Measurements from ENCODE around the gene RRP1. TPM values are rescaled to one million over a fixed set of nuclear protein-coding genes. Genes with fewer than 3 reads are reported as not detected.
A peak's percentile ranks its signal among the peaks of the same experiment; 100 is the strongest.

Gene RRP1
- total RNA-seq, 1 experiment from 2014 or later: 76.7 TPM

DNA sequence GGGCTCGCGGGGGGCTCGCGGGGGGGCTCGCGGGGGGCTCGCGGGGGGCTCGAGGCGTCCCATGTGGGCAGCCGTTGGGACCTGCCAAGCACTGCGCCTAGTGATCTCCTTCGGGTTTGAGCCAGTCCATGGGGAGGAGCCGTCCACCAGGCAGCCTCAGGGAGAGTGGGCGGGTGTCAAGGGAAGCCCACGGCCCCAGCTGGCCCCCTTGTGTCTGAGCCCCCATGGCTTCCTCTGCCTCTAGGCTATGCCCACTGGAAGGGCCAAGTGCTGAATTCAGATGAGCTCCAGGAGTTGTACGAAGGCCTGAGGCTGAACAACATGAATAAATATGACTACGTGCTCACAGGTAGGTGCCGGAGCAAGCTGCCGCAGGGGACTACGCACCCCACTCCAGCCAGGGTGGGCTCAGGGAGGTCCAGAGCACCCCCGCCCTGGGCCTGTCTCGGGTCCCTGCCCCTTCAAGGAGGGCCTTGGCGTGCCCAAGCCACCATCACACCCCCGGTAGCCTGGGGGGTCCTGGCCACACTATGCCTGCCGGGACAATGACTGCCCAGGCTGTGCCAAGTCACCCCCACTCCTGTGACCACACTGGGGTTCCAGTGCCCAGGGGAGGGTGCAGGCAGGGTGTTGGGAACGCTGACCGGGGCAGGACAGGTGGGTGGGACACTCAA lies 47.8 kb upstream of the RRP1 start:
- H3K36me3 Mint-ChIP-seq (ENCODE audit: insufficient read depth in 1 of 3, low read depth in 3 of 3): peaks cover 9 to 29% (median 27%) of the 10 kb centered on the region in 3 experiments; a peak in 6 of 7 replicates
- no peaks in the 10 kb centered on the region for H3K79me1 ChIP-seq (ENCODE audit: insufficient read depth, low read depth, low read length, poor library complexity, severe bottlenecking)
- H2BK120ac ChIP-seq (ENCODE audit: low read depth, low read length, poor library complexity, severe bottlenecking): no peak overlapping the region
- H3K23me2 ChIP-seq (ENCODE audit: insufficient read length, low read depth, low read length, poor library complexity, severe bottlenecking): no peaks in the 10 kb centered on the region
- peak; percentile 65 for DNase-seq
- H4K91ac ChIP-seq (ENCODE audit: insufficient read length, low read depth, low read length): no peak overlapping the region
- no peak overlapping the region for H2BK20ac ChIP-seq (ENCODE audit: low read depth, low read length, poor library complexity, severe bottlenecking)
- no peak overlapping the region for H3K14ac ChIP-seq (ENCODE audit: insufficient read depth, low read length)
- WGBS (ENCODE audit: extremely low coverage, insufficient read length, low lambda C conversion rate): no CpG with 5 or more reads among the region's 28 CpGs
- H3K27me3 ChIP-seq (ENCODE audit: insufficient read depth, low read length): no peaks in the 10 kb centered on the region
- H3K27ac ChIP-seq (ENCODE audit: insufficient read length, low read depth, low read length): no peak overlapping the region
- no peak overlapping the region for H3K4ac ChIP-seq (ENCODE audit: low read depth, low read length)
- no peak overlapping the region for H2AK5ac ChIP-seq (ENCODE audit: insufficient read length, low read length)
- H4K8ac ChIP-seq (replicated peaks; ENCODE audit: insufficient read length, low read depth, low read length): no peak overlapping the region
- no peak overlapping the region for H3K18ac ChIP-seq (ENCODE audit: insufficient read length, low read depth, low read length)
- H3K9me3 Mint-ChIP-seq: no peaks in the 10 kb centered on the region
- no peak overlapping the region for H3K56ac ChIP-seq (ENCODE audit: insufficient read length, low read depth, low read length)
- H3K23ac ChIP-seq (ENCODE audit: insufficient read length, low read depth, low read length): no peak overlapping the region
- H3K4me1 ChIP-seq (ENCODE audit: insufficient read depth, low read length): no peaks in the 10 kb centered on the region
- H4K5ac ChIP-seq (ENCODE audit: insufficient read length, low read depth, low read length): no peak overlapping the region
- TF ChIP-seq, protein P1, sequence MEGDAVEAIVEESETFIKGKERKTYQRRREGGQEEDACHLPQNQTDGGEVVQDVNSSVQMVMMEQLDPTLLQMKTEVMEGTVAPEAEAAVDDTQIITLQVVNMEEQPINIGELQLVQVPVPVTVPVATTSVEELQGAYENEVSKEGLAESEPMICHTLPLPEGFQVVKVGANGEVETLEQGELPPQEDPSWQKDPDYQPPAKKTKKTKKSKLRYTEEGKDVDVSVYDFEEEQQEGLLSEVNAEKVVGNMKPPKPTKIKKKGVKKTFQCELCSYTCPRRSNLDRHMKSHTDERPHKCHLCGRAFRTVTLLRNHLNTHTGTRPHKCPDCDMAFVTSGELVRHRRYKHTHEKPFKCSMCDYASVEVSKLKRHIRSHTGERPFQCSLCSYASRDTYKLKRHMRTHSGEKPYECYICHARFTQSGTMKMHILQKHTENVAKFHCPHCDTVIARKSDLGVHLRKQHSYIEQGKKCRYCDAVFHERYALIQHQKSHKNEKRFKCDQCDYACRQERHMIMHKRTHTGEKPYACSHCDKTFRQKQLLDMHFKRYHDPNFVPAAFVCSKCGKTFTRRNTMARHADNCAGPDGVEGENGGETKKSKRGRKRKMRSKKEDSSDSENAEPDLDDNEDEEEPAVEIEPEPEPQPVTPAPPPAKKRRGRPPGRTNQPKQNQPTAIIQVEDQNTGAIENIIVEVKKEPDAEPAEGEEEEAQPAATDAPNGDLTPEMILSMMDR (conservative IDR thresholded peaks at IDR 0.05): no peak
- no peak overlapping the region for H2BK15ac ChIP-seq (ENCODE audit: low read depth, low read length)
- peaks cover 4% of the 10 kb centered on the region for H4K20me1 ChIP-seq (ENCODE audit: control insufficient read depth, insufficient read depth, insufficient read length)
- H3K27me3 Mint-ChIP-seq (ENCODE audit: low read depth): no peaks in the 10 kb centered on the region
- H2BK5ac ChIP-seq (ENCODE audit: insufficient read length, low read length): no peak overlapping the region
- H2AFZ ChIP-seq (ENCODE audit: low read length): no peak overlapping the region
- no peaks in the 10 kb centered on the region for H3K9me3 ChIP-seq (ENCODE audit: control insufficient read depth, low read depth, low read length)
- no peak overlapping the region for H3T11ph ChIP-seq (ENCODE audit: low read length)
- H3K4me1 Mint-ChIP-seq: peaks cover 14 to 17% of the 10 kb centered on the region in 2 experiments
- H3K9ac ChIP-seq (ENCODE audit: extremely low read depth, insufficient read length, low read length): no peak overlapping the region
- no peaks in the 10 kb centered on the region for H3K79me2 ChIP-seq (ENCODE audit: insufficient read depth, low read length)
- no peak overlapping the region for H3K4me2 ChIP-seq (ENCODE audit: insufficient read depth, insufficient read length, low read length)
- H3K27ac Mint-ChIP-seq: peak overlapping the region in 1 of 3 experiments; percentile 58; a peak in 1 of 7 replicates
- no peak overlapping the region for H2BK12ac ChIP-seq (ENCODE audit: insufficient read length, low read depth, low read length)
- H3K4me3 Mint-ChIP-seq: peak overlapping the region; percentile 21 to 32; a peak in 2 of 5 replicates

Measured in H9 (cell line).